GM21825 (cell line): Measurements from ENCODE around the gene LCN2.

Experiments used
- ATAC-seq: cut with Tn5 transposase; IDR thresholded peaks from one replicate; pipeline ENCODE4 v1.9.1; 2021; ENCODE audit warnings: mild to moderate bottlenecking, moderate library complexity; ENCODE audit not compliant: unreplicated experiment

LCN2 gene

GRCh38 chr9:128146591-128147120, 2.6 kb upstream of the LCN2 start:
- ATAC-seq: no peak

GRCh38 chr9:128148509-128149000, 698 bp upstream of the LCN2 start:
- ATAC-seq: no peak

DNA sequence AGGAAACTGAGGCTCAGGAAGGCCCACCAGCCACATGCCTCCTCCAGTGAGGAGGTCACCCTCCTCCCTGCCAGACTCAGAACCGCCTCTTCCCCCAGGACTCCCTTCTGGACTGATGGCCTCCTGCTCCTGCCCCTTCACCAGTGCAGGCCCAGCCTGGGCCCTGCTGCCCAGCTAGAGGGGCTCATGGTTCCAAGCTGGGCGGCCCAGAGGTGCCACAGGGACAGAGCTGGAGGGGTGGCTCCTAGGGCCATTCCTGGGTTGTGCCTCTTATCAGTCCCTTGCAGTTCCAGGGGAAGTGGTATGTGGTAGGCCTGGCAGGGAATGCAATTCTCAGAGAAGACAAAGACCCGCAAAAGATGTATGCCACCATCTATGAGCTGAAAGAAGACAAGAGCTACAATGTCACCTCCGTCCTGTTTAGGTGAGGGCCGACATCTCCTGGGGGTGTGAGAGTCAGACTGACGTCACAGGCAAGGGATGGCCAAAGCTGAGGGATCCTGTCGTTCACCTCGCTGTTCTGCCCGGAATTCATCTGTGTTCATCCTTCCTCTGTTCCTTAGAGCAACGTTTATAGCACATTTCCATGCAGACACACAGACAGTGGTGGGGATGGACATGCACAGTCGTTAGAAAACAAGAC, 819 bp downstream of the LCN2 start:
- ATAC-seq: no peak

DNA sequence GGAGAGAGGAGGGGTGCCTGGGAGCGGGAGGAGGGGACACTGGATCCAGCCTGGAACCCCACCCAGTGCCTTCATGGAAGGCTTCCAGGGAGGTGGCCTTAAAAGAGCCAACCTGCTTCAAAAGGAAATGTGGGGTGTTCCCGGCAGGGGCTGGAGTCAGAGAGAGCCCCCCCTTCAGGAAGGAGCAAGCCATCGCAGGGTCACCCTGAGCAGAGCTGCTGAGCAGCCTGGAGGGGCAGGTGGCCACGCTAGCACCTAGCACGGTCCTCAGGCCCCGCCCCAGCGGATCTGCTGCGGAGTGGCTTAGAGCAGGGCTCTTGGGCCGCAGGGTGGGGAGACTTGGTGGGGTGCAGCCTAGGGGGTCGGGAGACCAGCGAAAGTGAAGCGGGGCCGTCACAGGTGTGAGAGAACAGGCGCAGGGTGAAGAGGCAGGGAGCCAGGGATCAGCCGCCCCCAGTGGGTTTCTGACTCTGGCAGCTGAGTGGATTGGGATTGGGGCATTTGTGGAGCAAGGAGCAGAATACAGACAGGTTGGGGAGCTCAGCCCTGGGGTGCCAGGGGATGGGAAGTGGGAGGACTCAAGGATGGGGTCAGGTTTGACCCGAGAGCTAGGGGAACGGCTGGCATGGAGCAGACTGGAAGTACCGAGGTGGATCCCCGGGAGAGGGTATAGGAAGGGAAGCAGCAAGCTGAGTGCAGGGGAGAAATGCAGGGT, 1.5 kb downstream of the LCN2 start:
- ATAC-seq: no peak

- ATAC-seq: no peak
Measured at GRCh38 chr9:128151309-128152132, 2.3 kb downstream of the LCN2 start.

- no peak for ATAC-seq
Measured at GRCh38 chr9:128152133-128153059, 3.1 kb downstream of the LCN2 start.

DNA sequence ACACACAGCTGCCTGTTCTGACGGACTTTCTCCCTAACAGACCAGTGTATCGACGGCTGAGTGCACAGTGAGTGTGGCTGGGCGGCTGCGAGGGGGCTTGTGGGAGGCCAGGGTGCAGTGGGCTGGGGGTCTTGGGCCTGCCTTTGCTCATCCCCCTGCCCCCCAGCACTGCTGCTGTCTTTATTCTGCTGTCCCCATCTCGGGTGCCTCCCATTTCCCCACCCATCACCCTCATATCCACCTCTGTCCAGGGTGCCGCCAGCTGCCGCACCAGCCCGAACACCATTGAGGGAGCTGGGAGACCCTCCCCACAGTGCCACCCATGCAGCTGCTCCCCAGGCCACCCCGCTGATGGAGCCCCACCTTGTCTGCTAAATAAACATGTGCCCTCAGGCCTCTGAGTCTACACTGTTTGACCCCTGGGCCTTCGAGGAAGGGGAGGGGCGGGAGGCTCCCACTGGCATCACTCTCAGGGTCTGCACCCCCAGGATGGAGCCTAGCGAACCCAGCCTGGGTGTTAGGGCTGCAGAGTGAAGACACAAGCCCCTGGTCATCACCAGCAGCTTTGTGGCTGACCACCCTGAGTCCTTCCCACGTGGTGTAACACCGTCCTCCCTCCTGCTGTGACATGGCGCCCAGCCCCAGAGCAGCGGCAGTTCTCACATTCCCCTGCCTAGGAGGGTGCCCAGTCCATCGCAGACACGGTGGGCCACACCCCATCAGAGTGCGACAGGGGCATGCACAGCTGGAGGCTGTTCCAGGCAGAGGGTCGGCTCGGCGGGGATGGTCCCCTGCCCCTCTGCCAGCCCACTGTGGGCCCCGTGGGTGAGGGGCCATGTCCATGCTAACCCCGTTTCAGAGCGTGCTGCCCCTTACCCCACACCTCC, 4.0 kb downstream of the LCN2 start:
- ATAC-seq: no peak

DNA sequence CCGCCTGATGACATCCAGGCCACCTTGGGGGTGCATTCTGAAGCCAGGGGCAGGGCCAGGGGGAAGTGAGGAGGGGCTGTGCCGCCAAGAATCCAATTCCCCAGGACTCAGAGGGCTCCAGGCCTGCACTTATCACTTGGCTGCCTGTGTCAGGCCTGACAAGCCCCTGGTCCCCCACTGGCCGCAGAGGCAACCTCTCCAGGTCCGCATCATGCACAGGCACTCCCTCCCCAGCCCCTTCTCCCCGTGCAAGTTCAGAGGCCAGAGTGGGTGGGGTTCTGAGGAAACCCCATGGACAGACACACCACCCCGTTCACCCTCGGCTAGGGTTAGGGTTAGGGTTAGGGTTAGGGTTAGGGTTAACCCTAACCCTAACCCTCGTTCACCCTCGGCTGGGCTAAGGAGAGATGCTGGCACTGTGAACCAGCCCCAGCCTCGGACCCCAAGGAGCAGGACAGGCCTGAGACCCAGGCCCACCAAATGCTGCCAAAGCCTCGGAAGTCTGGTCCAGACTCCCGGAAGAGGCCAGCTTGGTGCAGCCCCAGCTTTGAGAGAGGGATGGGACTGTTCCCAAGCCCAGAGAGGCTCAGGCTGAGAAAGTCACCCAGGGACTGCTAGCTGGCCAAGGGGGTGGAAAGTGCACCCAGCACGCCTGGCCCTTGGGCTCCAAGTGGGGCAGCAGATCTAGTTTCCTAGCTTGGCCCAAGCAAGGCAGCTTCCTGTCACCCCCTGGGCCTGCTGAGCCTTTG, 4.9 kb downstream of the LCN2 start:
- no peak for ATAC-seq

GRCh38 chr9:128155736-128156500, 6.7 kb downstream of the LCN2 start:
- no peak for ATAC-seq

DNA sequence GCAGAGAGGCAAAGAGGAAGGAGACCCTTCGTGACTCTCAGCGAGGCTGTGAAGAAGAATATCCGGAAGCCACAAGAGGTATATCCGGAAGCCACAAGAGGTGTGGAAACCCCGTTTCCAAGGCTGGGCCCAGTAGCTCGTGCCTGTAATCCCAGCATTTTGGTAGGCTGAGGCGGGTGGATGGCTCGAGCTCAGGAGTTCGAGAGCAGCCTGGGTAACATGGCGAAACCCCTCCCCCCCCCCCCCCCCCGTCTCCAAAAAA, 10.2 kb downstream of the LCN2 start:
- ATAC-seq: no peak

- peak; percentile 67 for ATAC-seq
Measured at GRCh38 chr9:128159784-128160602, 10.7 kb downstream of the LCN2 start, which contains the start of gene BBLN. Gene BBLN, plus strand, starts transcription at chr9:128160265. Its CDS starts 143 bp downstream, at chr9:128160408.

DNA sequence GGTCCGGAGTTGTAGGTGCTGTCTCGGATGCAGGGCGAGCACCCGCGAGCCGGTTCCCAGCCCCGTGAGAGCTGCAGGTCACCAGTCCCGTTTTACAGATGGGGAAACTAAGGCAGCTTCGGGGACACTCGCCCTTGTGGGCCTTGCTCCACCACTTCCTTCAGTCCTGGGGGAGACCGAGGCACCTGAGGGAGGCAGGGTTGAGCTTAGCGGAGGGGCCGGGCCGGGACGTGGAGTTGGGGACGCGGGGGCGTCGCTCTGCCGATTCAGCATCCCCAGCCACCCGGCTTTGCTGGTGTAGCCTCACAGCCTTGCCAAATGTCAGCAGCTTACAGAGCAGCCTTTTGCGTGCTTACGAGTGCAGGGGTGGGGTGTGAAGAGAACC, 11.3 kb downstream of the LCN2 start:
- peak; percentile 3 for ATAC-seq

DNA sequence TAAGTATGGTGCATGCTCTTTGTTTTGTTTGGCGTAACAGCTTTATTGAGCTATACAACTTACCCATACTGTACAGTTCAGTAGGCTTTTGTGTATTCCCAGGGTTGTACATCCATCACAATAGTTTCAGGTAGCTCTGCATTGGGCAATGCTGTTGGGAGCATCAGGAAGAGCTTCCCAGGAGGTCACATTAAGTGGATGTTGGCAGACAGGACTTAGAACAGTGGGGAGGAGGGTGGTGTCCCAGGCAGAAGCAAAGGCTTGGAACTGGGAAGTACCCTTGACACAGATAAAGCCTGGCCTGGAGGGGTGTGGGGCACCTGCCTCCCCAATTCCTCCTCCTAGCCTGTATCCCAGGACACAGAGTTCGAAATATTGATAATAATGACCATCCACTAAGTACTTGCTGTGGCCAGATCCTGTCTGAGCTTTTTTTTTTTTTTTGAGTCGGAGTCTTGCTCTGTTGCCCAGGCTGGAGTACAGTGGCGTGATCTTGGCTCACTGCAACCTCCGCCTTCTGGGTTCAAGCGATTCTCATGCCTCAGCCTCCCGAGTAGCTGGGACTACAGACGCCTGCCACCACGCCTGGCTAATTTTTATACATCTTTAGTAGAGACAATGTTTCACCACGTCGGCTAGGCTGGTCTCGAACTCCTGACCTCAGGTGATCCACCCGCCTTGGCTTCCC, 12.1 kb downstream of the LCN2 start:
- no peak for ATAC-seq

- no peak for ATAC-seq
Measured at GRCh38 chr9:128162215-128163026, 13.2 kb downstream of the LCN2 start.

- ATAC-seq: no peak
Measured at GRCh38 chr9:128163027-128163515, 13.8 kb downstream of the LCN2 start.
